ENCODE results near the gene WNT11. TPM values are rescaled to one million over a fixed set of nuclear protein-coding genes. Genes with fewer than 3 reads are reported as not detected.

WNT11 gene
- total RNA-seq, 6 experiments from 2014 or later: 2.8 to 13.1 (median 5.5) TPM

- TF ChIP-seq POLR2A (IDR thresholded peaks at IDR 0.05) (no peak), CTCF (IDR thresholded peaks at IDR 0.05) (no peak)
- Histone ChIP-seq H3K36me3 (no peaks in the 10 kb centered on the region), H3K27me3 (no peaks in the 10 kb centered on the region), H3K9me3 (no peaks in the 10 kb centered on the region), H3K27ac (no peak overlapping the region), H3K4me3 (no peak overlapping the region), H3K4me1 (peaks cover 0 to 23% (median 4%) of the 10 kb centered on the region in 4 donors)
- intact Hi-C loops (cut with DNase I): no loop called here
- WGBS (ENCODE audit: insufficient coverage, low coverage, low lambda C conversion rate, missing lambda C conversion rate): 87% methylated on average over 6 of the region's 6 CpGs
- ATAC-seq (no peak), DNase-seq (no peak)
Observed at GRCh38 chr11:76231121-76231738, 24.9 kb upstream of the WNT11 start.

- Histone ChIP-seq H3K4me1 (peaks cover 0 to 23% (median 4%) of the 10 kb centered on the region in 4 donors), H3K4me3 (no peak overlapping the region), H3K9me3 (no peaks in the 10 kb centered on the region), H3K27me3 (no peaks in the 10 kb centered on the region), H3K36me3 (no peaks in the 10 kb centered on the region), H3K27ac (no peak overlapping the region)
- TF ChIP-seq POLR2A (IDR thresholded peaks at IDR 0.05) (no peak), CTCF (IDR thresholded peaks at IDR 0.05) (no peak)
- DNase-seq: no peak
- intact Hi-C loops (cut with DNase I): no loop called here
- WGBS (ENCODE audit: insufficient coverage, low coverage, low lambda C conversion rate, missing lambda C conversion rate): 94% methylated on average over 6 of the region's 8 CpGs
- ATAC-seq: no peak
Observed at GRCh38 chr11:76230392-76230791, 24.1 kb upstream of the WNT11 start.

GRCh38 chr11:76229690-76230240 lies 23.5 kb upstream of the WNT11 start:
- Histone ChIP-seq H3K27ac (peak overlapping the region in 2 of 3 donors; percentile 96 to 97), H3K4me3 (no peak overlapping the region)

GRCh38 chr11:76228875-76229149 lies 22.5 kb upstream of the WNT11 start:
- no peaks in the 10 kb centered on the region for H3K36me3 ChIP-seq
- intact Hi-C loops (cut with DNase I): no loop called here
- H3K27me3 ChIP-seq: no peaks in the 10 kb centered on the region
- TF ChIP-seq CTCF (IDR thresholded peaks at IDR 0.05) (no peak), POLR2A (IDR thresholded peaks at IDR 0.05) (no peak)
- no peaks in the 10 kb centered on the region for H3K9me3 ChIP-seq
- ATAC-seq: peak in 1 of 4 donors; percentile 2
- 79% methylated on average over 5 of the region's 5 CpGs for WGBS (ENCODE audit: insufficient coverage, low coverage, low lambda C conversion rate, missing lambda C conversion rate)
- no peak overlapping the region for H3K4me3 ChIP-seq
- H3K27ac ChIP-seq: peak overlapping the region in 2 of 3 donors; percentile 96 to 97
- peaks cover 0 to 23% (median 4%) of the 10 kb centered on the region in 4 donors for H3K4me1 ChIP-seq
- no peak for DNase-seq

More at GRCh38 chr11:76229690-76230240, 23.5 kb upstream of the WNT11 start:
- Histone ChIP-seq H3K36me3 (no peaks in the 10 kb centered on the region), H3K4me1 (peaks cover 0 to 23% (median 4%) of the 10 kb centered on the region in 4 donors), H3K27me3 (no peaks in the 10 kb centered on the region), H3K9me3 (no peaks in the 10 kb centered on the region)
- TF ChIP-seq CTCF (IDR thresholded peaks at IDR 0.05) (no peak), POLR2A (IDR thresholded peaks at IDR 0.05) (no peak)
- intact Hi-C loops (cut with DNase I): no loop called here
- DNase-seq (peak; percentile 45 to 83 (median 74)), ATAC-seq (peak; percentile 40 to 72 (median 56))
- 41% methylated on average over 2 of the region's 8 CpGs for WGBS (ENCODE audit: insufficient coverage, low coverage, low lambda C conversion rate, missing lambda C conversion rate)
